Mesendoderm (in vitro differentiated cells): ENCODE data around the gene DCAF8L1.
A peak's percentile ranks its signal among the peaks of the same experiment; 100 is the strongest.
"Not testable (repeated sequence)": the region's sequence is repeated elsewhere in the genome, so short reads cannot be mapped to it uniquely, and the experiment has no call there.

Source experiments
- DNase-seq: peaks from one replicate; pipeline ENCODE4 v3.0.0; 2013
- H2AK5ac ChIP-seq: 2 replicates; pipeline ENCODE4 v1.6.1; 2013; ENCODE audit warnings: low read length, inconsistent platforms
- H2BK120ac ChIP-seq: 2 replicates; pipeline ENCODE4 v1.6.1; 2013; ENCODE audit warnings: low read depth, mild to moderate bottlenecking, low read length, moderate library complexity, mixed read lengths
- H2BK15ac ChIP-seq: replicated peaks from 2 replicates; pipeline ENCODE4 v1.6.1; 2013; ENCODE audit warnings: low read depth, mild to moderate bottlenecking, moderate library complexity
- H2BK5ac ChIP-seq: 2 replicates; pipeline ENCODE4 v1.6.1; 2013; ENCODE audit warnings: low read length, inconsistent platforms
- H3K18ac ChIP-seq: 2 replicates; pipeline ENCODE4 v1.6.1; 2013; ENCODE audit warnings: mild to moderate bottlenecking, low read length, mixed read lengths
- H3K23ac ChIP-seq: one replicate; pipeline ENCODE4 v1.6.1; 2013; ENCODE audit warnings: low read length
- H3K27ac ChIP-seq: 2 replicates; pipeline ENCODE4 v1.5.1; 2013; ENCODE audit warnings: low read depth, mild to moderate bottlenecking, inconsistent platforms, low read length, moderate library complexity
- H3K27me3 ChIP-seq: 2 replicates; pipeline ENCODE4 v1.6.1; 2013; ENCODE audit warnings: low read length, control low read depth, mild to moderate bottlenecking, inconsistent platforms; ENCODE audit not compliant: insufficient read depth, poor library complexity
- H3K36me3 ChIP-seq: 2 replicates; pipeline ENCODE4 v1.6.1; 2013; ENCODE audit warnings: low read length, inconsistent platforms; ENCODE audit not compliant: control insufficient read depth, insufficient read depth
- H3K4ac ChIP-seq: one replicate; pipeline ENCODE4 v1.6.1; 2013; ENCODE audit warnings: low read depth, mild to moderate bottlenecking, low read length, moderate library complexity
- H3K4me1 ChIP-seq: 2 replicates; pipeline ENCODE4 v1.6.1; 2013; ENCODE audit warnings: low read depth, low read length, inconsistent platforms; ENCODE audit not compliant: control insufficient read depth
- H3K4me2 ChIP-seq: 2 replicates; pipeline ENCODE4 v1.6.1; 2013; ENCODE audit warnings: low read length
- H3K4me3 ChIP-seq: 2 replicates; pipeline ENCODE4 v1.5.1; 2013; ENCODE audit warnings: mild to moderate bottlenecking, low read length
- H3K56ac ChIP-seq: one replicate; pipeline ENCODE4 v1.6.1; 2013; ENCODE audit warnings: low read length
- H3K79me1 ChIP-seq: 2 replicates; pipeline ENCODE4 v1.6.1; 2013; ENCODE audit warnings: low read length, inconsistent platforms
- H3K79me2 ChIP-seq: 2 replicates; pipeline ENCODE4 v1.6.1; 2013; ENCODE audit warnings: mild to moderate bottlenecking, low read length; ENCODE audit not compliant: control insufficient read depth, insufficient read depth
- H3K9ac ChIP-seq: 2 replicates; pipeline ENCODE4 v1.6.1; 2013; ENCODE audit warnings: low read length, inconsistent platforms
- H4K5ac ChIP-seq: one replicate; pipeline ENCODE4 v1.6.1; 2013; ENCODE audit warnings: low read length
- H4K8ac ChIP-seq: one replicate; pipeline ENCODE4 v1.6.1; 2013; ENCODE audit warnings: low read depth, mild to moderate bottlenecking, control low read depth, low read length, moderate library complexity
- WGBS: extraction: QIAGEN DNeasy Blood & Tissue Kit; methylation state at CpG from one replicate; pipeline ENCODE4 v1.1.7; 2013; ENCODE audit warnings: low lambda C conversion rate, missing lambda C conversion rate; ENCODE audit not compliant: insufficient coverage; ENCODE audit errors: extremely low coverage; 5-methylcytosine and 5-hydroxymethylcytosine counted together

Gene DCAF8L1

DNA sequence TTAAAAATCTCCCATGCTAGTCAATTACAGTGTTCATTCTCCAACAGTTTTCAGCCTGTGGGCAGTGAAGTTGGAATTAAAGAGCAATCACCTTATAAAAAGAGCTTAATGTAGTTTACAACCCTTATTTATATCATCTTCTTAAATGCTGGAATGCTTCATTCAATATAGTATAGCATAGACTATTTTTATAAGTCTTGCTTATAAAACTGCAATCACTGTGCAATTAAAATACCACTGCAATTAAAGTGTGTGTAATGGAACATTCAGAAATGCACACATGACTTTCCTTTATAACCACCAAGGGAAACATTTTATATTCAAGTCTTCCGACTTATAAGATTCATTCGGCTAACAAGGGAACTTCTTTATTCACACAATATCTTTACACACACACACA, 16.4 kb upstream of the DCAF8L1 start:
- H2BK120ac ChIP-seq = no peak overlapping the region
- no peak overlapping the region for H3K23ac ChIP-seq
- H2BK15ac ChIP-seq = no peak overlapping the region
- WGBS = no CpG with 5 or more reads among the region's 2 CpGs
- DNase-seq = no peak
- H3K18ac ChIP-seq = no peak overlapping the region
- no peak overlapping the region for H3K56ac ChIP-seq
- no peak overlapping the region for H3K4me3 ChIP-seq
- H3K4ac ChIP-seq = no peak overlapping the region
- no peak overlapping the region for H2AK5ac ChIP-seq
- H3K9ac ChIP-seq = no peak overlapping the region
- H4K8ac ChIP-seq = no peak overlapping the region
- H3K27ac ChIP-seq = no peak overlapping the region
- H3K4me1 ChIP-seq = no peaks in the 10 kb centered on the region
- no peaks in the 10 kb centered on the region for H3K36me3 ChIP-seq
- no peak overlapping the region for H3K4me2 ChIP-seq
- no peak overlapping the region for H2BK5ac ChIP-seq
- no peaks in the 10 kb centered on the region for H3K79me1 ChIP-seq
- H4K5ac ChIP-seq = no peak overlapping the region
- no peaks in the 10 kb centered on the region for H3K79me2 ChIP-seq
- no peaks in the 10 kb centered on the region for H3K27me3 ChIP-seq

DNA sequence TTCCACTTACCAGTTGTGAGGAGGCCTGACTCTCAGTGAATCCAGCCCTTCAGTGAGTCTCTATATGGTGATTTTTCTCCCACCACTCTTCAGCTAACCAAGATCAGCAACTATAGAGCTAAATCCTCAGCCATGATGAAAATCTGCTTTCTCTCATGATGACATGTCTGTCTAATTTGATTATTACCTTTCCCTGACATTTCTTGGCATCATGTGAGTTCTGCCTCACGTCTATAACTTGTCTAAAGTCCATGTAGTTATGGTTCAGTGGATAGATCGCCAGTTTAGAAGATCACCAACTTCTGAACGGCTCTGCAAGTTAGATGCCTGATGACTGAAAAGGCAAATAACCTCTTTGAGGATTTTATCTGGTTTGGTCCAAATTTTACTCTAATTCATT, 14.9 kb upstream of the DCAF8L1 start:
- H3K4me2 ChIP-seq = no peak overlapping the region
- H3K27ac ChIP-seq = no peak overlapping the region
- H3K4me3 ChIP-seq = no peak overlapping the region
- no peak overlapping the region for H2BK5ac ChIP-seq
- no peak overlapping the region for H2BK120ac ChIP-seq
- no peaks in the 10 kb centered on the region for H3K27me3 ChIP-seq
- H3K36me3 ChIP-seq = no peaks in the 10 kb centered on the region
- no peak overlapping the region for H3K56ac ChIP-seq
- H4K8ac ChIP-seq = no peak overlapping the region
- no peak overlapping the region for H3K18ac ChIP-seq
- WGBS = no CpG with 5 or more reads among the region's 3 CpGs
- H3K23ac ChIP-seq = no peak overlapping the region
- H4K5ac ChIP-seq = no peak overlapping the region
- H3K4me1 ChIP-seq = no peaks in the 10 kb centered on the region
- no peak overlapping the region for H3K4ac ChIP-seq
- H2BK15ac ChIP-seq = no peak overlapping the region
- no peak overlapping the region for H2AK5ac ChIP-seq
- no peak overlapping the region for H3K9ac ChIP-seq
- no peaks in the 10 kb centered on the region for H3K79me1 ChIP-seq
- no peak for DNase-seq
- no peaks in the 10 kb centered on the region for H3K79me2 ChIP-seq

DNA sequence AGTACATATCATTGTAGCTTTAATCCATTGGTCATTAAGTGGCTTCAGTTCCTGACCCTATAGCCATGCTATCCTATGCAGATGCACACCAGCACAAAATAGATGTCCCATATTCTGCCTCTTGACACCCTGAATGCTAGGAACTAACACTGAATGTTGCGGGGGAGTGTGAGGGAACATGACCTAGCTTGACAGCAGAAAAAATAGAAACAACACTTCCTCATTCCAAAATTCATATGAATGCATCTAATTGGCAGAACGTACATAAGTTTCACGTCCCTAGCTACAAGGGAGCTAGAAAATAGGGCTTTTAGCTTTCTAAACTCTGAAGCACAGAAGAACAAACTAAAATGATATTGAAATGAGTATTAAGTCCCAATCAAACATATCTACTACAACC, 14.4 kb upstream of the DCAF8L1 start:
- Histone ChIP-seq H2BK5ac (no peak overlapping the region), H2BK15ac (no peak overlapping the region), H3K27me3 (no peaks in the 10 kb centered on the region), H3K18ac (no peak overlapping the region), H4K8ac (no peak overlapping the region), H3K9ac (no peak overlapping the region), H3K79me1 (no peaks in the 10 kb centered on the region), H3K4me1 (no peaks in the 10 kb centered on the region), H3K56ac (no peak overlapping the region), H3K36me3 (no peaks in the 10 kb centered on the region), H3K4ac (no peak overlapping the region), H2AK5ac (no peak overlapping the region), H3K27ac (no peak overlapping the region), H3K4me3 (no peak overlapping the region), H3K79me2 (no peaks in the 10 kb centered on the region), H3K4me2 (no peak overlapping the region), H4K5ac (no peak overlapping the region), H2BK120ac (no peak overlapping the region), H3K23ac (no peak overlapping the region)
- no CpG with 5 or more reads among the region's 3 CpGs for WGBS
- DNase-seq = no peak

DNA sequence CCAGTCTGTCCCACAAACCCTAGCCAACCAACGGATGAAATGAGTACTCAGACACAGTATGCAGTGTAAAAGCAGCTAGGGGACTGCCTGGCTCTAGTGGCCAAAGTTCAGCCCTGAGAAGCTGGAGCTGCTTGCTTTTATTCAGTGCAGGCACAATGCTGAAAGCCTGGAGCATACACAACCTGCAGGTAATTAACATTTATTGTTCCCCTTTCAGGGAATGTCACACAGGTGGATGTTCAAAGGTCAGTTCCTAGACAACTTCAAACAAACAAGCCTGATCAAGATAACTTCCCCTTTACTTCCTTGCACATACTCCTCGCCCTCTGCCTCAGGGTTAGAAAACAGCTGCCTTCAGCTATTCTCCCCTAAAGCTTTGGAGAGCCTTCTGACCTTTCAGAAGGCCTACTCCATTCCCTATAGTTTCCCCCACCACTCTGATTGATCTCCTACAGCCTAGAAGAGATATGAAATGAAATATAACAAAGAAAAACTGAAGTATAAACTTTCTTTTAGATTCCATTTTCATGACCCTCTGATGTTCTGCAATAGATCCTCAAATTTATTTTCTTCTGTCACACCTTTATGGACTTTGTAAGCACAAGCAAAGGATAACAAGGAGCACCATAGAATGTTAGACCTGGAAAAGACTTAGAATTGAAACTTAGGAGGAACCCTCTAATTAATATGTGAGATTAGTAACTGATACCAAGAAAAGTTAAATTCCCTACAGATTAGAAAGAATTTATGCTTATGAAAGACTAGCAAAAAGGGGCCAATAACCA, 6.8 kb upstream of the DCAF8L1 start:
- Histone ChIP-seq H3K27me3 (no peaks in the 10 kb centered on the region), H3K4me1 (no peaks in the 10 kb centered on the region), H3K4ac (no peak overlapping the region), H3K4me3 (no peak overlapping the region), H3K9ac (no peak overlapping the region), H2BK120ac (no peak overlapping the region), H3K79me2 (no peaks in the 10 kb centered on the region), H3K79me1 (no peaks in the 10 kb centered on the region), H3K56ac (no peak overlapping the region), H3K27ac (no peak overlapping the region), H2BK5ac (no peak overlapping the region), H3K18ac (no peak overlapping the region), H4K8ac (no peak overlapping the region), H3K23ac (no peak overlapping the region), H3K4me2 (no peak overlapping the region), H2AK5ac (no peak overlapping the region), H4K5ac (no peak overlapping the region), H2BK15ac (no peak overlapping the region), H3K36me3 (no peaks in the 10 kb centered on the region)
- DNase-seq = peak; percentile 6
- no CpG with 5 or more reads among the region's 2 CpGs for whole genome bisulfite sequencing

DNA sequence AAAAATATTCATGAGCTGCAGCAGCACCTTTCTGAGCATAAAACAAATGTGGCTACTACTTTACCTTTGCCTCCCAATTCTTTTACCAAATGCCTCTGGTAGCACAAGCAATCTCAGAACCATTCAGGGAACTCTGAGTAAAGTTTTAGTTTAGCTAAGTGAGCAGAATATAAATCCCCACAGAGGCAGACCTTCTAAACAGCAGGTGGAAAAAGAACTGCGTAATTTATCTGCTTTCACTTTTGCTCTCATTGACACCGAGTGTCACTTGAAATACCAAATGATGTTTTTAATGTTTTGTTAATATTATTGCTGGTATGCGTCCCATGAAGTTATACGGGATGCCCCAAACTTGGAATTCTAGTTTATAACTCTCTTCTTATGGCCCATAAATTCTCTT, 4.3 kb downstream of the DCAF8L1 start:
- not testable (repeated sequence) for H3K79me2 ChIP-seq, H4K8ac ChIP-seq, H3K9ac ChIP-seq, H3K36me3 ChIP-seq, H3K79me1 ChIP-seq, H3K56ac ChIP-seq, H2BK120ac ChIP-seq, H3K18ac ChIP-seq, DNase-seq, H2AK5ac ChIP-seq, H3K23ac ChIP-seq, H3K27ac ChIP-seq, H3K4me3 ChIP-seq, H2BK15ac ChIP-seq, H3K4ac ChIP-seq, H3K4me1 ChIP-seq, H2BK5ac ChIP-seq, H4K5ac ChIP-seq, H3K27me3 ChIP-seq, H3K4me2 ChIP-seq
- WGBS = no CpG with 5 or more reads among the region's 4 CpGs

DNA sequence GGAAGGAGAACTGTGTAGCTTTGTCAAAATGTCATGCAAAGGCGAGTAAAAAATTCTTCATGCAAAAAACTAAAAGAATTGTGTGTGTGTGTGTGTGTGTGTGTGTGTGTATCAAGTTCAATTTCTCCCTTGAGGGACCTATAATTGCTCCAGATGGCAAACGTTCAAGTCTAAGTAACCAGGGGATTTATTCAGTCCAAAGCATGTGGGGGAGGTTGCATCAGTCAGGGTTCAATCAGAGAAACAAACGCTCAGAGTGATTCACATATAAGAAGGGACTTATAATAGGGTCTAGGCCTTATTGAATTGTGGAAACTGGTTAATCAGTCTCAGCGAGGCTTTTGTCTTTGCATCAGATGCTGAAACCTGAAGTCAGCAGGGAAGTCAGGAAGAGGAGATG, 5.0 kb downstream of the DCAF8L1 start:
- Histone ChIP-seq H2BK120ac (no peak overlapping the region), H3K4me1 (no peaks in the 10 kb centered on the region), H3K4me3 (no peak overlapping the region), H3K36me3 (no peaks in the 10 kb centered on the region), H3K79me2 (no peaks in the 10 kb centered on the region), H2BK5ac (no peak overlapping the region), H3K18ac (no peak overlapping the region), H3K4ac (no peak overlapping the region), H3K27me3 (no peaks in the 10 kb centered on the region), H3K79me1 (no peaks in the 10 kb centered on the region), H4K5ac (no peak overlapping the region), H2BK15ac (no peak overlapping the region), H3K9ac (no peak overlapping the region), H3K23ac (no peak overlapping the region), H3K56ac (no peak overlapping the region), H2AK5ac (no peak overlapping the region), H4K8ac (no peak overlapping the region), H3K4me2 (no peak overlapping the region), H3K27ac (no peak overlapping the region)
- no CpG with 5 or more reads among the region's 4 CpGs for WGBS
- DNase-seq = no peak
